Adrenal gland (tissue), 12 donors: ENCODE results near the gene GNPAT. TPM values are rescaled to one million over a fixed set of nuclear protein-coding genes. Genes with fewer than 3 reads are reported as not detected.

Experiments
- DNase-seq, 7 donors: peaks; one replicate each; pipeline ENCODE4 v3.0.0-alpha.2; 2019 to 2020
- H3K27ac ChIP-seq, 5 donors: fragments of 200-600 bp; sonication (generic) in 4 of 5; 1 replicate in 3 of 5; 2 replicates in 2 of 5; pipeline versions ENCODE4 v1.5.1 to v1.8.0; 2016 to 2020; ENCODE audit warnings: mild to moderate bottlenecking in 1 of 5
- H3K27me3 ChIP-seq: fragments of 200-600 bp; 2 replicates; pipeline ENCODE4 v1.8.0; 2021
- H3K36me3 ChIP-seq, 2 donors: fragments of 200-600 bp; replicated peaks in 1 of 2; 1 replicate in 1 of 2; 2 replicates in 1 of 2; pipeline versions ENCODE4 v1.5.1 to v1.8.0; 2018 to 2022
- H3K4me1 ChIP-seq, 2 donors: fragments of 200-600 bp; replicated peaks in 1 of 2; 1 replicate in 1 of 2; 2 replicates in 1 of 2; pipeline versions ENCODE4 v1.5.1 to v1.8.0; 2018 to 2021
- H3K4me3 ChIP-seq, 4 donors: fragments of 200-600 bp; sonication (generic) in 3 of 4; one replicate each; pipeline ENCODE4 v1.5.1; 2016 to 2018
- H3K9me3 ChIP-seq, 3 donors: fragments of 200-600 bp; sonication (generic) in 1 of 3; replicated peaks in 1 of 3; 1 replicate in 2 of 3; 2 replicates in 1 of 3; pipeline versions ENCODE4 v1.5.1 to v1.8.0; 2016 to 2021
- CTCF ChIP-seq, 6 experiments: fragments of 450-650 bp in 4 of 6; fragments of 200-600 bp in 2 of 6; sonication (generic) in 1 of 6; IDR thresholded peaks; 1 replicate in 5 of 6; 2 replicates in 1 of 6; pipeline versions ENCODE4 v1.5.1 to v1.8.0; 2016 to 2021; ENCODE audit warnings: antibody characterized with exemption in 6 of 6, mild to moderate bottlenecking in 2 of 6, moderate library complexity in 1 of 6
- POLR2A ChIP-seq, 2 donors: fragments of 450-650 bp; IDR thresholded peaks; one replicate each; pipeline ENCODE4 v1.6.1; 2017; ENCODE audit warnings: antibody characterized with exemption in 2 of 2, mild to moderate bottlenecking in 2 of 2, moderate library complexity in 1 of 2
- WGBS, 4 donors: extraction: QIAGEN DNeasy Blood & Tissue Kit in 2 of 4; methylation state at CpG; one replicate each; pipeline versions ENCODE4 v1.1.5 to v1.1.7; 2013 to 2017; 5-methylcytosine and 5-hydroxymethylcytosine counted together
- intact Hi-C, 2 donors: fragments of 100-400 bp; cut with DNase I; formaldehyde crosslinking; loops; one replicate each; pipeline versions ENCODE4 v1.14.1 to v1.15.0; 2022 to 2023
- polyA plus RNA-seq, 3 donors: library from polyadenylated mRNA; stranded (reverse); fragments of 200-250 nt in 2 of 3; fragments of 350-450 nt in 1 of 3; fragmentation: Illumina TruSeq in 1 of 3; extraction: RNeasy Lipid Tissue Mini Kit (QIAGEN cat#74804) in 1 of 3; gene quantifications; one replicate each; pipeline ENCODE4 v1.2.3, GENCODE V29; 2013 to 2014
- total RNA-seq, 9 donors: library from RNA; depleted of rRNA in 4 of 9; stranded (reverse); fragments of >200 nt in 4 of 9; fragments of 120-200 nt in 1 of 9; fragmentation: NEBNext Ultra II Directional in 1 of 9; extraction: Animal tissue kit (Norgen Biotek cat#: 25700) in 1 of 9; gene quantifications; one replicate each; pipeline versions ENCODE4 v1.1.0 to v1.2.4, GENCODE V29; 2013 to 2023
- donor health status: healthy with polysubstance abuse.
- donor health status: Bipolar disorder and iron deficiency.
- donor health status: DM: yes; HTN: yes; CAD: no.
- donor health status: DM: no; HTN: no; CAD: no.
- donor health status: DM: no; HTN: no; CAD: no.
- donor health status: DM: yes; HTN: yes; CAD: no.

GNPAT gene
- total and polyA plus RNA-seq, 12 donors: 27.0 to 91.9 (median 49.7) TPM

GRCh38 chr1:231286603-231287002, 45.6 kb downstream of the GNPAT start:
- DNase-seq: no peak
- Histone ChIP-seq H3K4me3 (no peak overlapping the region), H3K4me1 (no peaks in the 10 kb centered on the region), H3K36me3 (no peaks in the 10 kb centered on the region), H3K27ac (no peak overlapping the region), H3K27me3 (no peaks in the 10 kb centered on the region), H3K9me3 (no peaks in the 10 kb centered on the region)
- intact Hi-C loops: no loop called here
- TF ChIP-seq POLR2A (IDR thresholded peaks at IDR 0.05) (no peak), CTCF (IDR thresholded peaks at IDR 0.05) (no peak)
- WGBS, 4 donors: 93 to 95% (median 95%) methylated on average over 5 to 6 of the region's 6 CpGs

DNA sequence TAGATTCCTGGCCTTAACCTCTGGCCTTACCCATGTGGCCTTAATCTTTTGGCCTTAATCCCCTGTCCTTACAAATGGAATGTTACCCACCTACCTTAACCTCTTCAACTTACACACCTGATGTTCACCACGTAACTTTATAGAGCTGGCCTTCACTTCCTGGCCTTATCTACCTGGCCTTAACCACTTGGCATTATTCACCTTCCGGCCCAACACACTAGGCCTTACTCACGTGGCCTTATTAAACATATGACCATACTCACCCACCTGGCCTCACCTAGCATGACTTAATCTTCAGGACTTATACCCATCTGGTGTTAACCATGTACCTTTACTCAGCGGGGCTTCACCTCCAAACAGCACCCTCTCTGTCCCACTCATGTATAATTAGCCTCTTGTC, 54.9 kb downstream of the GNPAT start:
- WGBS, 4 donors: 93 to 98% (median 95%) methylated on average over 4 of the region's 4 CpGs
- Histone ChIP-seq H3K36me3 (no peaks in the 10 kb centered on the region), H3K9me3 (no peaks in the 10 kb centered on the region), H3K27me3 (no peaks in the 10 kb centered on the region), H3K27ac (no peak overlapping the region), H3K4me1 (no peaks in the 10 kb centered on the region), H3K4me3 (no peak overlapping the region)
- DNase-seq: no peak
- intact Hi-C loops: no loop called here
- TF ChIP-seq POLR2A (IDR thresholded peaks at IDR 0.05) (no peak), CTCF (IDR thresholded peaks at IDR 0.05) (no peak)

GRCh38 chr1:231301990-231302389, 61.0 kb downstream of the GNPAT start:
- Histone ChIP-seq H3K27ac (no peak overlapping the region), H3K36me3 (no peaks in the 10 kb centered on the region), H3K4me1 (no peaks in the 10 kb centered on the region), H3K27me3 (no peaks in the 10 kb centered on the region), H3K4me3 (no peak overlapping the region), H3K9me3 (no peaks in the 10 kb centered on the region)
- 89 to 93% (median 91%) methylated on average over 3 of the region's 3 CpGs for WGBS, 4 donors
- DNase-seq: no peak
- no peak for TF ChIP-seq CTCF (IDR thresholded peaks at IDR 0.05)
- TF ChIP-seq POLR2A (IDR thresholded peaks at IDR 0.05): no peak
- intact Hi-C loops: no loop called here

DNA sequence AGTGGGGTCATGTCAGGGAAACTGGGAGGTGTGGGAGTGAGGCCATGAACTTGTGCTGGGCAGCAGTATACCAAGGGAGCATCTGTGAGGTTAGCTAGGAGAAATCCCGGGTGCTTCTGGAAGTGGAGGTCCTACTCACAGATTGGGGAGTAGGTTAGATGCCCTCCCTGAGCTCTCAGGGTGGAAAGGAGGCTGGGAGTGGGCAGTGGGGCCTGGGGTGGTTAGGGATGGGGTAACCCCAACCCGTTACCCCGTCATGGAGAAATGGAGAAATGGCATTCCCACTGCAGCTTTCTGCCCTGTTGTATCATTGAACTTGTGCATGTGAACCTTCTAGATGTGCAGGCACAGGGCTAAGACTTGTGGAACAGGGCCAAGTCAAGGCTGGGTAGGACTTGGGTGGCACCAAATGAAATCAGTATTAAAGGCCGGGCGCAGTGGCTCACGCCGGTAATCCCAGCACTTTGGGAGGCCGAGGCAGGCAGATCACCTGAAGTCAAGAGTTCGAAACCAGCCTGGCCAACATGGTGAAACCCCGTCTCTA, 69.5 kb downstream of the GNPAT start:
- Histone ChIP-seq H3K4me3 (no peak overlapping the region), H3K36me3 (no peaks in the 10 kb centered on the region), H3K27ac (no peak overlapping the region), H3K4me1 (no peaks in the 10 kb centered on the region), H3K27me3 (no peaks in the 10 kb centered on the region), H3K9me3 (no peaks in the 10 kb centered on the region)
- no peak for DNase-seq
- intact Hi-C loops: no loop called here
- TF ChIP-seq POLR2A (IDR thresholded peaks at IDR 0.05) (no peak), CTCF (IDR thresholded peaks at IDR 0.05) (no peak)
- WGBS, 4 donors: 91 to 93% (median 92%) methylated on average over 9 to 10 of the region's 10 CpGs
